ENCODE results near the gene ABHD2. TPM values are rescaled to one million over a fixed set of nuclear protein-coding genes. Genes with fewer than 3 reads are reported as not detected.

ABHD2 gene
- total and polyA plus RNA-seq, 9 of the 15 experiments (the other 6 are each of a cell fraction or from before 2014, with no cell fraction given), result 16.9 to 99.8 (median 47.5) TPM

- H3K4me3 ChIP-seq, result no peak overlapping the region
- no peak overlapping the region for H2AFZ ChIP-seq (ENCODE audit: low read depth, low read length)
- intact Hi-C loops (cut with micrococcal nuclease), result no loop called here
- in situ Hi-C loops (cut with MboI), result no loop called here
- TF ChIP-seq UBTF (IDR thresholded peaks at IDR 0.05; ENCODE audit: borderline replicate concordance in 1 of 2, low read depth in 2 of 2, low read length in 2 of 2), result no peak
- TF ChIP-seq SPI1 (IDR thresholded peaks at IDR 0.05; ENCODE audit: borderline replicate concordance, low read depth, low read length), result no peak
- no peak for TF ChIP-seq ESRRA (IDR thresholded peaks at IDR 0.05; ENCODE audit: borderline replicate concordance, low read depth)
- TF ChIP-seq ETS2 (tag; IDR thresholded peaks at IDR 0.05; ENCODE audit: borderline replicate concordance, poor library complexity, severe bottlenecking), result no peak
- TF ChIP-seq CHD4 (IDR thresholded peaks at IDR 0.05; ENCODE audit: insufficient read depth, insufficient replicate concordance, low read depth, low read length, poor library complexity, severe bottlenecking), result no peak
- TF ChIP-seq TCF7L2 (IDR thresholded peaks at IDR 0.05; ENCODE audit: low read depth, low read length), result no peak
- no peak for TF ChIP-seq CEBPB (tag; IDR thresholded peaks at IDR 0.05)
- no peak for TF ChIP-seq OTX1 (CRISPR knock-in tag; IDR thresholded peaks at IDR 0.05)
- H3K27ac ChIP-seq (ENCODE audit: extremely low read depth, low read depth, low read length), result no peak overlapping the region
- no peaks in the 10 kb centered on the region for H4K20me1 ChIP-seq (replicated peaks; ENCODE audit: control insufficient read depth, insufficient read depth, low read length)
- no peak overlapping the region for H3K9ac ChIP-seq (ENCODE audit: insufficient read depth in 1 of 2, low read depth in 2 of 2, low read length in 2 of 2)
- ChIA-PET POLR2A (interaction anchor here (0.6 kb wide), 1 partner anchor 85 kb away, joined by 3 read pairs; no protein-coding TSS in a partner anchor), CTCF (ENCODE audit: low intra/inter-chr PET ratio) (no interaction called here)
- peaks cover 56% of the 10 kb centered on the region for H3K36me3 ChIP-seq (ENCODE audit: control insufficient read depth, insufficient read depth, low read length)
- FAIRE-seq (no peak), ATAC-seq (no peak), DNase-seq (ENCODE audit: extremely low read depth in 1 of 4, low spot score in 3 of 4) (no peak)
- no peaks in the 10 kb centered on the region for H3K9me3 ChIP-seq (replicated peaks; ENCODE audit: control insufficient read depth, insufficient read depth, low read depth, low read length)
- no peaks in the 10 kb centered on the region for H3K9me1 ChIP-seq (ENCODE audit: control insufficient read depth, insufficient read depth, low read length)
- H3K79me2 ChIP-seq (ENCODE audit: control insufficient read depth, insufficient read depth, low read length), result peaks cover 23% of the 10 kb centered on the region; the same call in 2 of the 3 replicates
- 84% methylated on average over 11 of the region's 12 CpGs for WGBS (ENCODE audit: insufficient coverage, low coverage, missing lambda C conversion rate)
- H3K4me1 ChIP-seq (replicated peaks in 1 of 2; ENCODE audit: control insufficient read depth in 2 of 2, insufficient read depth in 2 of 2, low read length in 2 of 2), result peaks cover 0 to 8% of the 10 kb centered on the region in 2 experiments; a peak in 3 of 5 replicates
- no peak overlapping the region for H3K4me2 ChIP-seq (ENCODE audit: insufficient read depth, low read length)
- no peaks in the 10 kb centered on the region for H3K27me3 ChIP-seq (ENCODE audit: control insufficient read depth in 2 of 2, insufficient read depth in 2 of 2, low read length in 2 of 2)
- no TSS peak for BruUV-seq (replicated peaks)
These were observed 48.0 kb downstream of the ABHD2 start for GRCh38 chr15:89136078-89136806.
